Esophagus muscularis mucosa (tissue), 4 donors: ENCODE data around the gene ROBO2. TPM values are rescaled to one million over a fixed set of nuclear protein-coding genes. Genes with fewer than 3 reads are reported as not detected.

ENCODE experiments used
- DNase-seq: peaks from one replicate; pipeline ENCODE4 v3.0.0-alpha.2; 2017; ENCODE audit errors: extremely low spot score
- H3K27ac ChIP-seq, 4 donors: fragments of 200-600 bp; sonication (generic); replicated peaks in 1 of 4; 1 replicate in 3 of 4; 2 replicates in 1 of 4; pipeline ENCODE4 v1.5.1; 2016 to 2019; ENCODE audit warnings: mild to moderate bottlenecking in 1 of 4
- H3K27me3 ChIP-seq, 4 donors: fragments of 200-600 bp; sonication (generic); one replicate each; pipeline versions ENCODE4 v1.5.1 to v1.6.0; 2016 to 2019
- H3K36me3 ChIP-seq, 4 donors: fragments of 200-600 bp; sonication (generic); one replicate each; pipeline ENCODE4 v1.5.1; 2016 to 2019
- H3K4me1 ChIP-seq, 4 donors: fragments of 200-600 bp; sonication (generic); one replicate each; pipeline ENCODE4 v1.5.1; 2016 to 2019
- H3K4me3 ChIP-seq, 4 donors: fragments of 200-600 bp; sonication (generic); 1 replicate in 2 of 4; 2 replicates in 2 of 4; pipeline ENCODE4 v1.5.1; 2016 to 2019; ENCODE audit warnings: mild to moderate bottlenecking in 4 of 4, moderate library complexity in 1 of 4
- H3K9me3 ChIP-seq, 4 donors: fragments of 200-600 bp; sonication (generic); 1 replicate in 3 of 4; 2 replicates in 1 of 4; pipeline ENCODE4 v1.5.1; 2016 to 2019
- EP300 ChIP-seq: sonication (generic); formaldehyde crosslinking; IDR thresholded peaks from one replicate; pipeline ENCODE4 v1.6.1; 2017; ENCODE audit warnings: antibody characterized with exemption
- POLR2A ChIP-seq: fragments of 450-650 bp; IDR thresholded peaks from one replicate; pipeline ENCODE4 v1.6.1; 2017; ENCODE audit warnings: antibody characterized with exemption, moderate library complexity, mild to moderate bottlenecking, low read depth
- POLR2AphosphoS5 ChIP-seq, 2 donors: sonication (generic); formaldehyde crosslinking; IDR thresholded peaks; one replicate each; pipeline ENCODE4 v1.6.1; 2017; ENCODE audit warnings: antibody characterized with exemption in 2 of 2
- WGBS: methylation state at CpG from one replicate; pipeline ENCODE4 v1.1.5; 2018; 5-methylcytosine and 5-hydroxymethylcytosine counted together
- intact Hi-C: fragments of 100-400 bp; cut with DNase I; formaldehyde crosslinking; loops from one replicate; pipeline ENCODE4 v1.15.1; 2023
- total RNA-seq, 4 donors: library from RNA; depleted of rRNA; stranded (reverse); fragments of >200 nt; gene quantifications; one replicate each; pipeline versions ENCODE4 v1.1.0 to v1.2.1, GENCODE V29; 2016
- TF ChIP-seq, protein P1 (sequence below), 3 experiments: fragments of 200-600 bp in 2 of 3; fragments of 450-650 bp in 1 of 3; sonication (generic) in 2 of 3; IDR thresholded peaks; one replicate each; pipeline ENCODE4 v1.5.1; 2017 to 2019; ENCODE audit warnings: antibody characterized with exemption in 3 of 3, mild to moderate bottlenecking in 2 of 3, moderate library complexity in 1 of 3

The ROBO2 gene
- total RNA-seq, 4 donors from 2014 or later = 0.83 to 2.1 (median 1.3) TPM

GRCh38 chr3:77179762-77180161 lies 139.9 kb downstream of the ROBO2 start:
- H3K27me3 ChIP-seq = no peaks in the 10 kb centered on the region
- intact Hi-C loops = no loop called here
- H3K4me3 ChIP-seq = no peak overlapping the region
- 61% methylated on average over 5 of the region's 5 CpGs for WGBS
- H3K36me3 ChIP-seq = no peaks in the 10 kb centered on the region
- H3K4me1 ChIP-seq = no peaks in the 10 kb centered on the region
- DNase-seq = no peak
- no peak for TF ChIP-seq POLR2A
- TF ChIP-seq, protein P1, sequence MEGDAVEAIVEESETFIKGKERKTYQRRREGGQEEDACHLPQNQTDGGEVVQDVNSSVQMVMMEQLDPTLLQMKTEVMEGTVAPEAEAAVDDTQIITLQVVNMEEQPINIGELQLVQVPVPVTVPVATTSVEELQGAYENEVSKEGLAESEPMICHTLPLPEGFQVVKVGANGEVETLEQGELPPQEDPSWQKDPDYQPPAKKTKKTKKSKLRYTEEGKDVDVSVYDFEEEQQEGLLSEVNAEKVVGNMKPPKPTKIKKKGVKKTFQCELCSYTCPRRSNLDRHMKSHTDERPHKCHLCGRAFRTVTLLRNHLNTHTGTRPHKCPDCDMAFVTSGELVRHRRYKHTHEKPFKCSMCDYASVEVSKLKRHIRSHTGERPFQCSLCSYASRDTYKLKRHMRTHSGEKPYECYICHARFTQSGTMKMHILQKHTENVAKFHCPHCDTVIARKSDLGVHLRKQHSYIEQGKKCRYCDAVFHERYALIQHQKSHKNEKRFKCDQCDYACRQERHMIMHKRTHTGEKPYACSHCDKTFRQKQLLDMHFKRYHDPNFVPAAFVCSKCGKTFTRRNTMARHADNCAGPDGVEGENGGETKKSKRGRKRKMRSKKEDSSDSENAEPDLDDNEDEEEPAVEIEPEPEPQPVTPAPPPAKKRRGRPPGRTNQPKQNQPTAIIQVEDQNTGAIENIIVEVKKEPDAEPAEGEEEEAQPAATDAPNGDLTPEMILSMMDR (IDR thresholded peaks at IDR 0.05) = no peak
- no peak for TF ChIP-seq EP300
- no peak for TF ChIP-seq POLR2AphosphoS5 (IDR thresholded peaks at IDR 0.05)
- no peaks in the 10 kb centered on the region for H3K9me3 ChIP-seq
- H3K27ac ChIP-seq = no peak overlapping the region

DNA sequence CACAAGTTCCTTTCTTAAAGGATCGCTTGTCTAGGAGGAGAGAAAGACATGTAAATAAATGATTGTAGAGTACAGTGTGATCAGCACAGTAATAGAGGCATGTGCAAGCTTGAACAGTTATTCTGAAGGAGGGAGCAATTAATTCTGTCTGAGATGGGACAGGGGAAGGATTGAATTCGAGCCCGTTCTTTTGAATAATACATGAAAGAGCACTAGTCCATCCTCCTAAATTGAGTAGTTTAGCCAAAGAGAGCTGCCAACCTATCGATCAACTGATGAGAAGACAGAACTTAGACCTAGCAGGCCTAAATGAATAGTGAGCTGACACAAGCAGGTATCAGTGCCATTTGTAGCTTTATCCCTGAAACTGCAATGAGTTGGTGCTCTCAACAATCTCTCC lies 142.4 kb downstream of the ROBO2 start:
- Histone ChIP-seq H3K4me1 (no peaks in the 10 kb centered on the region), H3K4me3 (no peak overlapping the region), H3K9me3 (no peaks in the 10 kb centered on the region), H3K27me3 (no peaks in the 10 kb centered on the region), H3K27ac (no peak overlapping the region), H3K36me3 (no peaks in the 10 kb centered on the region)
- no peak for TF ChIP-seq POLR2AphosphoS5 (IDR thresholded peaks at IDR 0.05)
- TF ChIP-seq EP300 = no peak
- TF ChIP-seq, protein P1 (IDR thresholded peaks at IDR 0.05) = no peak
- TF ChIP-seq POLR2A = no peak
- 78% methylated on average over 4 of the region's 4 CpGs for WGBS
- DNase-seq = no peak
- intact Hi-C loops = no loop called here

GRCh38 chr3:77186319-77186718 lies 146.4 kb downstream of the ROBO2 start:
- TF ChIP-seq POLR2A = no peak
- TF ChIP-seq EP300 = no peak
- TF ChIP-seq, protein P1 (IDR thresholded peaks at IDR 0.05) = no peak
- TF ChIP-seq POLR2AphosphoS5 (IDR thresholded peaks at IDR 0.05) = no peak
- 85% methylated on average over 1 of the region's 1 CpG for WGBS
- Histone ChIP-seq H3K4me3 (no peak overlapping the region), H3K27me3 (no peaks in the 10 kb centered on the region), H3K4me1 (peaks cover 0 to 7% (median 3%) of the 10 kb centered on the region in 4 donors), H3K36me3 (no peaks in the 10 kb centered on the region), H3K27ac (no peak overlapping the region), H3K9me3 (no peaks in the 10 kb centered on the region)
- intact Hi-C loops = no loop called here
- DNase-seq = no peak

- H3K4me1 ChIP-seq = peaks cover 0 to 7% (median 3%) of the 10 kb centered on the region in 4 donors
- H3K9me3 ChIP-seq = no peaks in the 10 kb centered on the region
- no peaks in the 10 kb centered on the region for H3K27me3 ChIP-seq
- WGBS = 50% methylated on average over 4 of the region's 4 CpGs
- TF ChIP-seq EP300 (no peak), POLR2A (no peak), POLR2AphosphoS5 (IDR thresholded peaks at IDR 0.05) (no peak)
- TF ChIP-seq, protein P1 (IDR thresholded peaks at IDR 0.05) = no peak
- H3K36me3 ChIP-seq = no peaks in the 10 kb centered on the region
- no peak overlapping the region for H3K4me3 ChIP-seq
- no peak for DNase-seq
- H3K27ac ChIP-seq = no peak overlapping the region
- intact Hi-C loops = no loop called here
These were observed 146.8 kb downstream of the ROBO2 start for GRCh38 chr3:77186728-77187127.

GRCh38 chr3:77188210-77188609 lies 148.3 kb downstream of the ROBO2 start:
- Histone ChIP-seq H3K4me3 (no peak overlapping the region), H3K27ac (no peak overlapping the region), H3K9me3 (no peaks in the 10 kb centered on the region), H3K4me1 (peaks cover 0 to 7% (median 3%) of the 10 kb centered on the region in 4 donors), H3K36me3 (no peaks in the 10 kb centered on the region), H3K27me3 (no peaks in the 10 kb centered on the region)
- intact Hi-C loops = no loop called here
- WGBS = 86% methylated on average over 2 of the region's 2 CpGs
- no peak for DNase-seq
- TF ChIP-seq EP300 = no peak
- TF ChIP-seq, protein P1 (IDR thresholded peaks at IDR 0.05) = no peak
- no peak for TF ChIP-seq POLR2A
- no peak for TF ChIP-seq POLR2AphosphoS5 (IDR thresholded peaks at IDR 0.05)
